ENCODE results near the gene FHOD3. TPM values are rescaled to one million over a fixed set of nuclear protein-coding genes. Genes with fewer than 3 reads are reported as not detected.

FHOD3 gene
- total RNA-seq, 4 donors from 2014 or later: 3.5 to 40.0 (median 14.5) TPM

- Histone ChIP-seq H3K9me3 (no peaks in the 10 kb centered on the region), H3K36me3 (no peaks in the 10 kb centered on the region), H3K4me3 (no peak overlapping the region), H3K27ac (no peak overlapping the region), H3K27me3 (no peaks in the 10 kb centered on the region), H3K4me1 (no peaks in the 10 kb centered on the region)
- TF ChIP-seq POLR2AphosphoS5 (IDR thresholded peaks at IDR 0.05) (no peak), EP300 (IDR thresholded peaks at IDR 0.05; ENCODE audit: low read depth) (no peak), CTCF (IDR thresholded peaks at IDR 0.05) (no peak), POLR2A (IDR thresholded peaks at IDR 0.05) (no peak)
- intact Hi-C loops (cut with DNase I; ENCODE audit: low total_unique reads): no loop called here
- in situ Hi-C loops (cut with MboI; ENCODE audit: low pct_ligation_motif_present in 1 of 4, low pct_unique_long_range_greater_than_20kb in 1 of 4, low sequenced_read_pairs in 3 of 4): no loop called here
- WGBS, 2 donors (ENCODE audit: low coverage in 1 of 2): 71 to 77% methylated on average over 2 of the region's 2 CpGs
- DNase-seq: no peak
Measured at GRCh38 chr18:36449451-36449850, 151.9 kb downstream of the FHOD3 start.

- H3K27ac ChIP-seq: no peak overlapping the region
- TF ChIP-seq POLR2AphosphoS5 (IDR thresholded peaks at IDR 0.05) (no peak), POLR2A (IDR thresholded peaks at IDR 0.05) (no peak)
- no peaks in the 10 kb centered on the region for H3K36me3 ChIP-seq
- no peaks in the 10 kb centered on the region for H3K27me3 ChIP-seq
- intact Hi-C loops (cut with DNase I; ENCODE audit: low total_unique reads) (no loop called here), in situ Hi-C loops (cut with MboI; ENCODE audit: low pct_ligation_motif_present in 1 of 4, low pct_unique_long_range_greater_than_20kb in 1 of 4, low sequenced_read_pairs in 3 of 4) (loop anchor here in 1 of 4 donors (10.0 kb wide), 1 partner anchor 65 kb away; no protein-coding TSS in a partner anchor)
- DNase-seq: no peak
- WGBS, 2 donors (ENCODE audit: low coverage in 1 of 2): 74 to 82% methylated on average over 6 of the region's 6 CpGs
- H3K4me1 ChIP-seq: no peaks in the 10 kb centered on the region
- no peaks in the 10 kb centered on the region for H3K9me3 ChIP-seq
- no peak overlapping the region for H3K4me3 ChIP-seq
Measured at GRCh38 chr18:36450264-36450663, 152.8 kb downstream of the FHOD3 start.

GRCh38 chr18:36451454-36452251 lies 154.1 kb downstream of the FHOD3 start:
- Histone ChIP-seq H3K27me3 (no peaks in the 10 kb centered on the region), H3K4me1 (no peaks in the 10 kb centered on the region), H3K36me3 (no peaks in the 10 kb centered on the region), H3K4me3 (no peak overlapping the region), H3K9me3 (no peaks in the 10 kb centered on the region), H3K27ac (no peak overlapping the region)
- in situ Hi-C loops (cut with MboI; ENCODE audit: low pct_ligation_motif_present in 1 of 4, low pct_unique_long_range_greater_than_20kb in 1 of 4, low sequenced_read_pairs in 3 of 4) (loop anchor here in 1 of 4 donors (10.0 kb wide), 1 partner anchor 63 kb away; no protein-coding TSS in a partner anchor), intact Hi-C loops (cut with DNase I; ENCODE audit: low total_unique reads) (no loop called here)
- no peak for TF ChIP-seq EP300 (IDR thresholded peaks at IDR 0.05; ENCODE audit: low read depth)
- no peak for TF ChIP-seq POLR2A (IDR thresholded peaks at IDR 0.05)
- no peak for TF ChIP-seq CTCF (IDR thresholded peaks at IDR 0.05)
- WGBS, 2 donors (ENCODE audit: low coverage in 1 of 2): 79 to 81% methylated on average over 6 to 15 of the region's 15 CpGs
- no peak for DNase-seq

- in situ Hi-C loops (cut with MboI; ENCODE audit: low pct_ligation_motif_present in 1 of 4, low pct_unique_long_range_greater_than_20kb in 1 of 4, low sequenced_read_pairs in 3 of 4) (loop anchor here in 1 of 4 donors (10.0 kb wide), 1 partner anchor 61 kb away; no protein-coding TSS in a partner anchor), intact Hi-C loops (cut with DNase I; ENCODE audit: low total_unique reads) (no loop called here)
- Histone ChIP-seq H3K27me3 (no peaks in the 10 kb centered on the region), H3K4me1 (no peaks in the 10 kb centered on the region), H3K4me3 (no peak overlapping the region), H3K9me3 (no peaks in the 10 kb centered on the region), H3K27ac (no peak overlapping the region), H3K36me3 (no peaks in the 10 kb centered on the region)
- TF ChIP-seq EP300 (IDR thresholded peaks at IDR 0.05; ENCODE audit: low read depth) (no peak), CTCF (IDR thresholded peaks at IDR 0.05) (no peak), POLR2AphosphoS5 (IDR thresholded peaks at IDR 0.05) (no peak), POLR2A (IDR thresholded peaks at IDR 0.05) (no peak)
- DNase-seq: no peak
- WGBS, 2 donors (ENCODE audit: low coverage in 1 of 2): 83 to 100% methylated on average over 1 to 2 of the region's 2 CpGs
Measured at GRCh38 chr18:36454245-36454644, 156.7 kb downstream of the FHOD3 start.
